Glutamatergic neuron (in vitro differentiated cells): Measurements from ENCODE around the gene POTEG. TPM values are rescaled to one million over a fixed set of nuclear protein-coding genes. Genes with fewer than 3 reads are reported as not detected.
"Not testable (repeated sequence)": the region's sequence is repeated elsewhere in the genome, so short reads cannot be mapped to it uniquely, and the experiment has no call there.

Source experiments
- DNase-seq: peaks from one replicate; pipeline ENCODE4 v3.0.0; 2022
- H3K27ac Mint-ChIP-seq: one replicate; pipeline ENCODE4 v1.8.0; 2020; ENCODE audit warnings: mild to moderate bottlenecking, mixed read lengths, inconsistent platforms; ENCODE audit not compliant: unreplicated experiment
- H3K27me3 Mint-ChIP-seq: one replicate; pipeline ENCODE4 v1.8.0; 2020; ENCODE audit warnings: mild to moderate bottlenecking, moderate library complexity, mixed read lengths, inconsistent platforms; ENCODE audit not compliant: unreplicated experiment
- H3K36me3 Mint-ChIP-seq: one replicate; pipeline ENCODE4 v1.8.0; 2020; ENCODE audit warnings: mild to moderate bottlenecking, mixed read lengths, inconsistent platforms; ENCODE audit not compliant: unreplicated experiment
- H3K4me1 Mint-ChIP-seq: one replicate; pipeline ENCODE4 v1.8.0; 2020; ENCODE audit warnings: mild to moderate bottlenecking, low read depth, mixed read lengths, inconsistent platforms; ENCODE audit not compliant: unreplicated experiment
- H3K4me3 Mint-ChIP-seq: one replicate; pipeline ENCODE4 v1.8.0; 2020; ENCODE audit warnings: mild to moderate bottlenecking, mixed read lengths, inconsistent platforms; ENCODE audit not compliant: unreplicated experiment
- H3K9me3 Mint-ChIP-seq: one replicate; pipeline ENCODE4 v1.8.0; 2020; ENCODE audit warnings: mild to moderate bottlenecking, moderate library complexity, mixed read lengths, inconsistent platforms; ENCODE audit not compliant: unreplicated experiment
- total RNA-seq: library from RNA; stranded (reverse); fragmentation: NEBNext Ultra II Directional; extraction: Animal tissue kit (Norgen Biotek cat#: 25700); gene quantifications from one replicate; pipeline ENCODE4 v1.2.1, GENCODE V29; 2021; ENCODE audit not compliant: unreplicated experiment

Gene POTEG
- total RNA-seq, 1 donor from 2014 or later, result not detected

DNA sequence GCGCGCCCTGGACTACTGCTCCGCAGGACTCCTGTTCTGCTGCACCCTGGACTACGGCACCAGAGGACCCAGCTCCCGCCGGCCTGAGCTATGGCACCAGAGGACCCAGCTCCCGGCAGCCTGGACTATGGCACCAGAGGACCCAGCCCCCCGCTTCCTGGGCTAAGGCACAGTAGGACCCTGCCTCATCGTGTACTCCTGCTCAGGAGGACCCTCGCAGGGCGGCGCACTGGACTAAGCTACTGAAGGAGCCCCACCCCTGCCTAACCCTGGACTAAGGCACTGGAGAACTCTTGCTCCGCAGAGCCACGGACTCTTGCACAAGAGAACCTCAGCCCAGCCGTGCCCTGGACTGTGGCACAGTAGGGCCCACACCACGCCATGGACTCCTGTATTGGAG lies 71.3 kb downstream of the POTEG start:
- not testable (repeated sequence) for H3K27me3 Mint-ChIP-seq, H3K4me1 Mint-ChIP-seq, DNase-seq, H3K27ac Mint-ChIP-seq, H3K4me3 Mint-ChIP-seq, H3K36me3 Mint-ChIP-seq, H3K9me3 Mint-ChIP-seq

DNA sequence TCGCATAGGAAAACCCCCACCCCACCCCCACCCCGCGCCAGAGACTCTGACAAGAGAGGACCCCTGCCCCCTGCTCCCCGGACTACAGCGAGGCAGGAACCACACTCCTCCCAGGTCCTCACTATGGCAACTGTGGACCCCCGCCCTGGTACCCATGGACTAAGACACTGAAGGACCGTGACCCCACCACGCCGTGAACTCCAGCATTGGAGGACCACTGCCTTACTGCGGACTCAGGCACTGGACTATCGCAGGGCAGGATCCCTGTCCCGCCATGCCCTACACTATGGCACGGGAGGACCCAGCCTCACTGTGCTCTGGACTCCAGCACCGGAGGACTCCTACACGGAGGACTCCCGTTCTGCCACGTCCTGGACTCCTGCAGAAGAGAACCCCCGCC lies 71.8 kb downstream of the POTEG start:
- not testable (repeated sequence) for H3K36me3 Mint-ChIP-seq, H3K27me3 Mint-ChIP-seq, H3K27ac Mint-ChIP-seq, H3K4me1 Mint-ChIP-seq, H3K9me3 Mint-ChIP-seq, DNase-seq, H3K4me3 Mint-ChIP-seq

DNA sequence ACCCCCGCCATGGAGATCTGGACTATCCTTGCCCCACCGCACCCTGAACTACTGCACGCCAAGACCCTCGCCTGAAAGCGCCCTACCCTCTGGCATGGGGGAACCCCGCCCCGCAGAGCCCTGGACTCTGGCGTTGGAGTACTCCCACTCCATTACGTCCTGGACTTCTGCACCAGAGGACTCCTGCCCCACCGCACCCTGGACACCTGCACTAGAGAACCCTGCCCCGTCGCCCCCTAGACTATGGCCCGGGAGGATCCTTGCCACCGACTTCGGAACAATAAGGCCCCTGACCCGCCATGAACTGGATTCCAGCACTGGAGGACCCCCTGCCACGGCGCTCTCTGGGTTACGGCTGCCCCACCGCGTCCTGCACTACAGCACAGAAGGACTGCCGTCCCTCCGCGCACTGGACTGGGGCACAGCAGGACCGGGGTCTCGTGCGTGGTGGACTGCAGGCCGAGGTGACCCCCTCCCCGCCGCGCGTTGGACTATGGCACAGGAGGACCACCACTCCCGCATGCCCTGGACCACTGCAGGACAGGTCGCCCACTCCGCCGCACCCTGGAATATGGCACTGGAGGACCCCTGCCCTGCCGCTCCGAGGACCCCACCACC lies 72.4 kb downstream of the POTEG start:
- DNase-seq, H3K27ac Mint-ChIP-seq, H3K4me3 Mint-ChIP-seq, H3K27me3 Mint-ChIP-seq, H3K36me3 Mint-ChIP-seq, H3K9me3 Mint-ChIP-seq, H3K4me1 Mint-ChIP-seq: not testable (repeated sequence)

DNA sequence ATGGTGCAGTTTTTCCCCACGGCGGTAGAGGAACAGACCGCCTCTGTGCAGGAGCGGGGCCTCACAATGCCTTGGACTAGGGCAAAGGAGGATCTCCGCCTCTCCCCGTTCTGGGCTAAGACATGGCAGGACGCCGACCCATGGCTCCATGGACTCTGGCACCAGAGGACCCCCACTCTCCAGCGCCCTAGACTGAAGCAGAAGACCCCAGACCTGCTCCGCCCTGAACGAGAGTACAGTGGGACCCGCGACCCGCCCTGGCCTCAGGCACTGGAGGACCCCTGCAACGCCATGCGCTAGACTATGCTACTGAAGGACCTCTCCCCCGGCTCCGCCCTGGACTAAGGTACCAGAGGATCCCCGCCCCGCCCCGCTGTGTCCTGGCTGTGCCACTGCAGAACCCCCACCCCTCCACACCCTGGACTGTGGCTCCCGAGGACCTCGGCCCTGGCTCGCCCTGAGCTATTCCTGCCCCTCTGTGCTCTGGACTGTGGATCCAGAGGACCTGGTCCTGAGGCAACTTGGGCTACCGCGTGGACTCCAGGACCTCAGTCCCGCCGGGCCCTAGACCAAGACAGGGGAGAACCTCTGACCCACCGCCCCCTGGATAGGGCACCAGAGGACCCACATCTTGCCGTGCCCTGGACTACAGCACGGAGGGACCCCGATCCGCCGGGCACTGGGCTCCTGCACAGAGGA lies 73.1 kb downstream of the POTEG start:
- H3K27ac Mint-ChIP-seq, DNase-seq, H3K27me3 Mint-ChIP-seq, H3K4me3 Mint-ChIP-seq, H3K9me3 Mint-ChIP-seq, H3K4me1 Mint-ChIP-seq, H3K36me3 Mint-ChIP-seq: not testable (repeated sequence)
